Activated CD4-positive, alpha-beta T cell treated with anti-CD3 and anti-CD28 coated beads, Interleukin-2, Interleukin-4, amounts not matched to agents 100 ng/mL and 50 ng/mL, durations not matched to agents 16 hours and 8 hours (primary cell): Measurements from ENCODE around the gene PRELID2.
"Not testable (repeated sequence)": the region's sequence is repeated elsewhere in the genome, so short reads cannot be mapped to it uniquely, and the experiment has no call there.

Experiments
- DNase-seq: peaks from one replicate; pipeline ENCODE4 v3.0.0-alpha.2; 2020; ENCODE audit warnings: low spot score

The PRELID2 gene

DNA sequence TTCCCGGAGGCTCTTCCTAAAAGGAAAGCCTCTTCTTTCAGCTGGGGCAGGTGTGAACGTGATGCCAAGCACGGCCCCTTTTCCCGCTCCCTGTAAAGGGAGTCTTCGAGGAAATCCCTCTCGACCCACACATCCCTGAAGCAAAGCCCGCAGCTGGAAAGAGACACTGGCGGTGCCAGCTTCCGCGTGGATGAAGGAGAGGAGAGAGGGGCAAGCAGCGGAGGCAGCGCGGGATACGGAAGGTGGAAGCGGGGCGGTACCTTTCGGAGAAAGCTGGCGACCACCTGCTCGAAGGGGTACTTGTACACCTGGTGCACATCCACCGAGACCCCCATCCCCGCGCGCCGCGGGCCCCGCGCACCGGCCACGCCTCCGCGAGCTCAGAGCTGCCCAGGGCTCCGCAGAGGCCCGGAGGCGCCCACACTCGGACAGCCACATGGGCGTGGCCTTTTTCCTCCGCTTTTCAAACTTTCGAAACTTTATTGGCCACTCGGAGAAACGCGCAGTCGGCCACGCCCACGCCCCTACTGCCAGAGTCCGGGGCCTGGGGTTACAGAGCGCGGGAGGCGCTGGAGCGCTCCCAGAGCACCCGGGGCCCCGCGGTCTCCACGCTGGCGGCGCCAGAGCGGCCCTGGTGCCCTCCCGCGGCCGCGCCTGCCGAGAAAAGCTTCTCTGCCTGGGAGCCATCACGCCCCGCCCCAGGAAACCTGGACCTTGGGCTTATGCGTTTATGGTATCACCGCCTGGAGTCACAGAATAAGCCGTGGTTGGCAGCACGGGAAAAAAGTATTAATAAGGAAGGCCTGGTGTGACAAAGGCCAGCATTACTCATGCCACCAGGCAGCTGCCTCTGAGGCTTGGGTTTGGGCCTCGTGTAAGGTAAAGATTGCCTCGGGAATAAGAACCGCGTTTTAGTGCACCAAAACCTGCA, at the start of gene PRELID2:
TSS of gene PRELID2 (minus strand) at position 426 of the 931 bp plus-strand sequence. CDS start at position 335, 91 bp downstream.
- peak; percentile 65 for DNase-seq

DNA sequence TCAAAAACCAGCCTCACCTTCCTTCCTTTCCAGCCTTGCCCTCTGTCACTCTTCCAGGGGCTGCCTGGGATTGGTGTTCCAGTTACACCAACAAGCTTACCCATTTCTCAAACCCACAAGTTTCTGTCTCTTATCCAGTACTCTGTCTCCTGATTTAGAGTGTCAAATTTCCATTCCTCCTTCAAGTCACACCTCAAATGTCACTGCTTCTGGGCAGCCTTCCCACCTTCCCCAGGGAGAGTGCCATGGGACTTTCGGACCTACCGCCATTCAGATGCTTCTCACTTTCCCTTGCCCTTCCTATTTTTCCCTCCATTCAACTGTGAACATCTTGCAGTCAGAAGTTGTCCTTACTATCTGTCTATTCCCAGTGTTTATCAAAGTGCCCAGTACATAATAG, 39.6 kb upstream of the PRELID2 start:
- DNase-seq = no peak

DNA sequence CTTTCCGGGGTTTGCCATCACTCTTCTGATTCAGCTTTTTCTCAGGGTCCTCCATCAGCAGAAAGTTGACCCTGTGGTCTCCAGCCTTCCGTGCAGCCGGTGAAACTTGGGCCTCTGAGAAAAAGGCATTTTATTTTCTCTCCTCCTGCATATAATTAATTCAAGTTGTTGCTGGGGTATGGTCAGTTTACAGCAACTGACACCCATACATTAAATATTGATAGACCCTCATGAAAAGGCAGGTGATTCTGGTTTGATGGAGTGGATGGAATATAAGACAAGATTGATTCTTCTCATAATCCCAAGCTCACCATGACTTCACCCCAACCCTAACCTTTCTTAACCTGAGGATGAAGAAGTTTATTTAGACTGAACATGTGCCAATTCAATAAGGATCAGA, 37.8 kb upstream of the PRELID2 start, which contains the start of gene GRXCR2:
TSS of gene GRXCR2 (minus strand) at position 101 of the 400 bp plus-strand sequence. CDS start at position 55, 46 bp downstream.
- no peak for DNase-seq

DNA sequence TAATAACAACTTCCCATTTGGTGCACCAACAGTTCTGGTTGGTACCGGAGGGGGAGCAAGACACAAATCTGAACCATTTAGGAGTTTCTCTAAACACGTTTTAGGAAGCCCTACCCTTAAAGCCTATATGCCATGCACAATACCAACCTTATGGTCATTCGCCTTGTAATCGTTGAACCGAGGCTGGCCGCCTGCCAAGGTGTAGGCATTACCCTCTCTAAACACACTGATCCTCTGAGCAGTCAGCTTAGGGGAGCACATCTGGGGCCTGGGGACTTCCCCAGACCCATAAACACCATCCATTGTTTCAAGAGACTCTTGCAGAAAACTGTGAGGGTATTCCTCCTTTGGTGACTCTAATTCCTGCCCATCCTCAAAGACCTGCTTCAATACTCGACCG, 37.3 kb upstream of the PRELID2 start:
- DNase-seq = no peak

DNA sequence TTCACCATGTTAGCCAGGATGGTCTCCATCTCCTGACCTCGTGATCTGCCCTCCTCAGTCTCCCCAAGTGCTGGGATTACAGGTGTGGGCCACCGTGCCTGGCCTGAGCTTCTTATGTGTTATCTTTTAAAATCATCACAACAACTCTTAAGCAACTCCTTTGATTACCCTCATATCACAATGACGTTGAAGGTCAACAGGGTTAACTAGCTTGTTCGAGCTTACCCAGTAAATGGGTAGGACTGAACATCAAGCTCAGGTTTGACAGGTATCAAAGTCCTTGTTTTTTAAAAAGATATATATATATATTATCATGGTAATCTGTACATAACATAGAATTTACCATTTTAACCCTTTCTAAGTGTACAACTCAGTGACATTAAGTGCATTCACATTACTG, 34.6 kb upstream of the PRELID2 start:
- no peak for DNase-seq

DNA sequence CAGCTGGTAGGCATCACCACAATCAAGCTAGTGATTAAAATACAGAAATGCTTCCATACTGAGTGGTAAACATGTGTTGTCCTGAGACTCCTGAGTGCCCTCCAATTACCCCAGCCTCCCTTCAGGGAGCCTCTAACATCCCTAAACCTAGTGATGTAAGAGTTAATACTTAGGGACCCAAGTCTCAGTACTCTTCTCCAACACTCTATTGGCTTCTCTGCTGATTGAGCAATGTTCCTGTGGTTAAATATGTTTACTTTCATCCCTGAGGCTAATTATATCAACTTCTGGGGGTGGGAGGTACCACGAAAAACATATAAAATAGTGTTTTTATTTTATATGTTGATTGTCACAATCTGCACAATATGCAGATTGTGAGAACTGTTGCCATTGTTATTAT, 32.7 kb upstream of the PRELID2 start:
- DNase-seq = no peak

DNA sequence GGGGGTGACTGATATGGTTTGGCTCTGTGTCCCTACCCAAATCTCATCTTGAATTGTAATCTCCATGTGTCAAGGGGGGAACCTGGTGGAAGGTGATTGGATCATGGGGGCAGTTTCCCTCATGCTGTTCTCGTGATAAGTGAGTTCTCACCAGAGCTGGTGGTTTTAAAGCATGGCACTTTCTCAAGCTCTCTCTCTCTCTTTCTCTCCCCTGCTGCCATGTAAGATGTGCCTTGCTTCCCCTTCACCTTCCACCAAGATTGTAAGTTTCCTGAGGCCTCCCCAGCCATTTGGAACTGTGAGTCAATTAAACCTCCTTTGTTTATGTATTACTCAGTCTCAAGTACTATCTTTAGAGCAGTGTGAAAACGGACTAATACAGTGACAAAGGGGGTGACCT, 29.3 kb upstream of the PRELID2 start:
- DNase-seq = not testable (repeated sequence)

DNA sequence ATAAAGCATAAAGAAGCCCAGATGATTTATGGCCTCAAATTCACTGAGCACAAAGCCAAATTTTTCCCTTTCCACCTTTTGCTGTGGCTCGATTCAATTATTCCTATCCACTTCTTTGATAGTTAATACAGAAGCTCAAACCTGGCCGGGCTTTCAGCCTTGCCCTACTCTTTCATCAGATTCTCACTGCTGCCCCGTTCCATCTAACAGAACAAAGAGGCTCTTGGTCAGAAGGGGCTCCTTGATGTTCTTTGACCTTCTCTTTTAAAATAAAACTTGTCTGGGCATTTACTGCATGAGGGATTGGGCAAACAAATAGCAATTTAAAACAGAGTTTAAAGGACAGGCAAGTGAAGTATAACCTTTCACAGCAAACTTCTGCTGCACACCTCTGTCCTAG, 27.9 kb upstream of the PRELID2 start:
- DNase-seq = no peak

DNA sequence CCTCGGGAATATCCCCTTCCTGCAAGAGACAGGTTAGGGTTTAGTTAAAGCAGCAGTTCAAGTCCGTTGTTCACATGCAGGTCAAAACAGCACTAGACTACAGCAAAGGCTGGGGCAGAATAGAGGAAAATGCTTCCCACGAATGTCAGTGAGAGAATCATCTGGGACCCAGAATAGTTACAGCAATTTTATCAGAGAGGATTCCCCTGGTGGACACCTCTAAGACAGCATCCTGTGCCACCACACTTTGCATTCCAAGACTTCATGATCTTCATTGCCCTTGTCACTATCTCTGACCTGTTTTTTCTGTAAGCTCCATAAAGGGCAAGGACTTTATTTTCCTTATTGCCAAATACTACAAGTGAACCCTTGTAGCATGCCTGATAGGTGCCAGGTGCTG, 24.8 kb upstream of the PRELID2 start:
- DNase-seq = no peak

DNA sequence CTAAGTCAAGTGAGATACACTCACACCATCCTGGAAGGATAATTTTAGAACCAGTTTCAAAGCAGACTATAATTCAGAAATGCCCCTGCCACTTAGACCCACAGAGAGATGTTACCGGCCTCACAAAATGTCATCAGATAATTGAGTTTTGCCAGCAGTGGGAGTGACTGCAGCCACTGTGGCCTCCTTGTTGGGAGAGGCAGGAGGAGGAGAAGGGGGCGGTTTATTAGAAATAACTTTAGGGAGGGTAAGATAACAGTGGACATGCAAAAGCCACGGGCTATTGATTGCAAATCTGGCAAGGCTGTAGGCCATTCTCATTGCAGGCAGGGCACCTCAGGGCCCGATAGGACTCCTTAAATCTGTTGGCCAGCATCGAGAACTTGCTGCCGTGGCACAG, 24.3 kb upstream of the PRELID2 start:
- DNase-seq = no peak

DNA sequence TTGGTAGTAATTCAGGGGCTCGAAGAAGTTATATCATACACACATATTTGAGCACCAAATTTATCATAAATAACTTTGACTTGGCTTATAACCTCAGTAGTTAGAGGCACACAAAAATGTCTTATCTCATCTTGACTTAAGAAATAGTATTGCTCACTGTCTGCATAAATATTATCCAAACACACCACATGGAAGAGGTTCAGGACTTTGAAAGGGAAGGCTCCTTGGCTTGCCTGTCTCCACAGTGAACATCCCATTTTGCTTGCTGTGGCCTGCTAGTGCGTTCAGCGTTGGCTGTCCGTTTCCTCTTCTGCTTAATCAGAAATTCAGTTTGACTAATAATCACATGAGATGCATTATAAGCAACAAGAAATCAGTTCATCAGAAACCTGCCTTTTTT, 23.8 kb upstream of the PRELID2 start:
- DNase-seq = no peak

DNA sequence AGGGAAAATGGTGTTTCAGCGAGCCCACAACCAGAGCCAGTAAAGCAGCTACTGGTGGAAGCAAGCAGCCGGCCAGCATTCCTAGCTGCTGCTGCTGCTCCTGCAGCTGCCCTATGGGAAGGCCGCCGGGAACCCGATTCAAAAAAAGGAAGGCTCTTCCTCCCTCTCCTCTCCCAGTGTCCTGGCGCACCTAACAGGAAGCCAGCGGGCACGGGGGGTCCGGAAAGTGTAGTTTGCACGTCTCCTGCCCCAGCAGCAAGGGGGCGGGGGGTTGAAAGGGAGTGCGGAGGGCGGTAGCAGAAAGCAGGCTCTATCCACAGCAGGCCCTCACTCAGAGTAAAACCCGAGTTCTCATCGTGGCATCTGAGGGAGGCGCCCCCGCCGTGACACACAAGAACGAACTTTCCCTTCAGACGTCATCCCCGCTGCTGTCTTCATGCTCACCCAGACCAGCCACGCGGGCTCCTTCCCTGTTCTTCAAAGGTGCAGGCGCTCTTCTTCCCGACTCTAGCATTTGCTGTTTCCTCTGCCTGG, 21.2 kb upstream of the PRELID2 start:
- DNase-seq = peak; percentile 12

DNA sequence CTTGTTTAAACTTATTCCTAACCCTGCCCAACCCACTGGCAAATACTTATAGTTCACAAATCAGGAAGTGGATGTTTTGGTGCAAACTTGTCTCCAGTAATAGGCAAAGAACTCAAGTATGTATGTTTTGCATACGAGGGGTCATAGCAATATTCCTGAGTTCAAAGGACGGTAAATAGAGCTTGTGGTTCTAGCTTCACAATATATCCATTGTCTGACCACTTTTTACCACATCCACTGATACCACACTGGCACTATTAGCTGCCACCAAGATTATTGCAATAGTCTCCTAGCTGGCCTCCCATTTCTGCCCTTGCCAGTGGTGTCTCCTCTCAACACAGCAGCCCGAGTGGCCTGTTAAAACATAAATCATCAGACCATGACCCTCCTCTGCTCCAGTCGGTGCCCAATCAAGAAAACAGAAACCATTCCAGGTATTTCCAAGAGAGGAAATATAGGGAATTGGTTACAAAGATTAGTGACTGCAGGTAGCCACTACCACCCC, 20.7 kb upstream of the PRELID2 start:
- no peak for DNase-seq

DNA sequence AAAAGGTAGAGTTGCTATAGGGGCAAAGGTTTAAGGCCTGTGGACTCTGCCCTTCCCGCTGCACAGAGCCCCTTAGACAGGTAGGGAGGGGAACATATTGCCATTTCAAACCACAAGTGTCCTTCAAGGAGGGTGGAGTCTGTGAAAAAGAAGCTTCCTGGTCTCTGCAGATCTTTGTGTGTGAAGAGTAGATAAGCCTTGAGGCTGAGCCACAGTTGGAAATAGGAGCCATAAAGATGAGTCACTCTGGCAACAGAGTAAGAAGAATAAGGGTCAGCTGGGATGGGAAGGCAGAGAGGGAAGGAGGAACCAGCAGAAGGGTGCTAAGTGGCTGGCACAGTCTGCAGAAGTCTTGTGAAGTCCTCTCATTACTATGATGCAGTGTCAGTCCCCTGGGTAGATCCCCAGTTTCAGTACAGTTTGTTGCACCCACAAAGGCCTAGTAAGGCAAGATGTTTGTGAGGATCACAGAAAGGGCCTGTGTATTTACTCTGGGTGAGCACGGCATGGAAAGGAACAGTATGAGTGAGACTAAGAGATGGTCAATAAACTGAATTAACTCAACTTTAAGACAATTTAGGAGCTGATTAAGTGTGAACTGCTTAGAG, 19.6 kb upstream of the PRELID2 start:
- DNase-seq = no peak

DNA sequence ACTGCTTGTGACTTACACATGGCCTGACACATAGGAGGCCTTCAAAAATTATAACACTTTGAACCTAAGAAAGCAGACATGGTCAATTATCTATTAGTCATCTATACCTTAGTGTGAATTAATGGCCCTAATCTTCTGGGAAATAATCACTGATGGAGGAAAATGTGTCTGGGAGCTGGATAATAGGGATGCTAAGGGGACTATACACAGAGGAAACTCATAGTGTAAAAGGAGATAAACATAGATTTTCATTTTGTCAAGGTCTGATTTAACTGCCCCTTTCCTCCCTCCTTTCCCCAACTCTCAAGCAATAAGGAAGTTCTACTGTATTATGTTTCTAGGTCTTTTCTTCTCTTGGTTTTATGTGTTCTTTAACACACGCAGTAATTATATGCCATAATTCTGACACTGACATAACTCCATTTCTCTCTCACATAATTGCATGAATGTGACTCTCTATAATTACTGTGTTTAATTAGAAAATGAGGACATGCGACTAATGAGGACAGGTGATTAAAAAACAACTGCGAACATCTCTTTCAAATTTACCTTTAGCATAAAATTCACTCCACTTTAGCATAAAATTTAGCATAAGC, 18.7 kb upstream of the PRELID2 start:
- no peak for DNase-seq

DNA sequence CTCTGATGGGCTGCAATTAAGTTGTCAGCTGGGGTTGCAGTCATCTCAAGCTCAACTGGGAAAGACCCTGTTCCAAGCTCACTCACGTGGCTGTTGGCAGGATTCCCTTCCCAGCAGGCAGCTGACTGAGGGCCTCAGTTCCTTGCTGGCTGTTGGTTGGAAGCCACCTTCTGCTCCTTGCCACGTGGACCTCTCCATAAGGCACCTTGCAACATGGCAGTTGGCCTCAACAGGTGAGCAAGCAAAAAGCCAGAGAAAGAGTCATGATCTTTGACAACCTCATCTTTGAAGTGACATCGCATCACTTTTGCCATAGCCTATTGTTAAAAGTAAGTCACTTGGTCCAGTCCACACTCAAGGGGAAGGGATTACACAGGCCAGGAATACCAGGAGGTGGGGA, 17.8 kb upstream of the PRELID2 start:
- DNase-seq = no peak

DNA sequence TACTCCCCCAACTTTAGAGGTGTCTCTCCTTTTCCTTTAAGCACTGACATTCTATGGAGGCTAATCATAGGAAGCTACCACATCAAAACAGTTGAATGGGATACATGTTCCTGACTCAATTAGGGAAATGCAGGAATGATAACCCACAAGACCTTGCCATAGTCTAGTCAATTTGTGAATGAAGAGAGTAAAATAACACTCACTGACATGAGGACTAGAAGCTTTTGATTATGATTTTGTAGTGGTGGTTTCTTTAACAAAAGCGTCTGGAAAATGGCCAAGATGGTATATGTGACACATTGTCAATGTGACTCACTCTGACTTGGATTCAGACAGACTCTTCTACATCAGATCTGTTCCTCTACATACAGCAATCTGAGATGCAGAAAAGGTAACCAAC, 13.7 kb upstream of the PRELID2 start:
- no peak for DNase-seq

DNA sequence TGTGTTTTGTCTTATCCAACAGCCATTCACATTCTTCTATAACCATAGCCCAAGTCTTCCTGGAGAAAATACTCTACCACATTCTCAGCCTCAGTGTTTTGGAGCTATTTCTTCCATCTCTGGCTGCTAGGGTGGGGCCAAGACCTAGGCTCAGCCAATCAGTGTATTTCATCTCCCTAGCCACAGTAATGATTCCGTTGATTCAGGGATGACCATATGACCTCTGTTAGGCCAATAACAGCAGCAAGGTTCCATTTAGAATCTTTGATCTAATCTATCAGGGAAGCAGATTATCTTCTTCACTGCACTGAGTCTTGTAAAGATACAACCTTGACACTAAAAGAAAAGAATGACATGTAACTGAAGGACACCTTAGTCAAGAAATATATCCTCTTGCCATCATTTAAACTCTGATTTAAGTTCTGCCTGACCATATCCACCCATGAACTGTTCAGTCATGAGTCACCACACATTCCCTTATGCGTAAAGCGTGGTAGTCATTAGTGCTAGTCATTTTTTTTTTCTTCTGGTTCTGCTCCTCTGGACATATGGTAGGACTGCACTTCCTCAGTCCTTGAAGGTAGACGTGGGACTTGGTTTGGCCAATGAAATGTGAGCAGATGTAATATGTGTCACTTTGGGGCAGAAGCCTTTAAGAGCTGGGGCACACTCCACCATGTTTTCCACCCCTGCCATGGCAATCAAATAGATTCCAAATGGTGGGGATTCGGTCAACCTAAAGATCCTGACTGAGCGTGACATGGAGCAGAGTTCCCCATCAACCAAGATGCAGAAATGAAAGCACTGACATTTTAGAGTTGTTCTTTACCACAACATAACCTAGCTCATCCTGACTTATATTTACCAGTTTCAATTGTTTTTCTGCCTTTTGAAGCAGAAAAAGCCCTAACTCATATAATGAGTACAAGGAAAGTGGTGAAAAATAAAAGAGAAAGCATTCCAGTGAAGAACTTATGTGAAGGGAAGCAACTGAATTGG, 12.7 kb upstream of the PRELID2 start:
- no peak for DNase-seq

DNA sequence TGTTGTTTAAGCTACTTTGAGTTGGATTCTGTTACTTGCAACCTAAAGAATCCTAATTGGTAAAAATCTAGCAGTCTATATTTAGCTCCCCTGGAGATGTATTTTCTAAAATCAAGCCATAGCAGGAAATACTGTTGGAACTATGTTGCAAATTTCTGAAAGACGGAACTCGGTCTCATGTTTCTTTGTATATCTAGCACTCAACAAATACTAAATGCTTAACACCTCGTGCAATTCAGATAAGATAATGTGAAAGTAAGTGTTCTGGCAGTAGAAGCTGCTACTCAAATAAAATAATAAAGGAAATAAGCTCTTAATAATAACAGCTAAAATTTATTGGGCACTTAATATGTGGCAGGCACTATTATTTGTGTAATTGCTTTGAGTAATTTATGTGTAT, 10.9 kb upstream of the PRELID2 start:
- no peak for DNase-seq

DNA sequence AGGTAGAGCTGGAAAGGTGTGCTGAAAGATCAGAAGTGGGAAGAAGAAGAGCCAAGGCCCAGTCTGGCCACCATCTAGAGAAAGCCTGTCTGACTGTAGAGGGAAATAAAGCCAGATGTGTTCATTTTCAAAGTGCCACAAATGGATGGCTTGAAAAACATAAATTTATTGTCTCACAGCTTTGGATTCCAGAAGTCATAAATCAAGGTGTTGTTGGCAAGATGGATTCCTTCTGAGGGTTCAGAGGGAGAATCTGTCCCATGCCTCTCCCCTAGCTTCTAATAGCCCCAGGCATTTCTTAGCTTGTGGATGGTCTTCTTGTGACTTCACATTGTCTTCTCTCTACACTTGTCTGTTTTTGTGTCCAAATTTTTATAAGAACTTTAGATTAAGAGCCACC, 6.2 kb upstream of the PRELID2 start:
- DNase-seq = no peak

DNA sequence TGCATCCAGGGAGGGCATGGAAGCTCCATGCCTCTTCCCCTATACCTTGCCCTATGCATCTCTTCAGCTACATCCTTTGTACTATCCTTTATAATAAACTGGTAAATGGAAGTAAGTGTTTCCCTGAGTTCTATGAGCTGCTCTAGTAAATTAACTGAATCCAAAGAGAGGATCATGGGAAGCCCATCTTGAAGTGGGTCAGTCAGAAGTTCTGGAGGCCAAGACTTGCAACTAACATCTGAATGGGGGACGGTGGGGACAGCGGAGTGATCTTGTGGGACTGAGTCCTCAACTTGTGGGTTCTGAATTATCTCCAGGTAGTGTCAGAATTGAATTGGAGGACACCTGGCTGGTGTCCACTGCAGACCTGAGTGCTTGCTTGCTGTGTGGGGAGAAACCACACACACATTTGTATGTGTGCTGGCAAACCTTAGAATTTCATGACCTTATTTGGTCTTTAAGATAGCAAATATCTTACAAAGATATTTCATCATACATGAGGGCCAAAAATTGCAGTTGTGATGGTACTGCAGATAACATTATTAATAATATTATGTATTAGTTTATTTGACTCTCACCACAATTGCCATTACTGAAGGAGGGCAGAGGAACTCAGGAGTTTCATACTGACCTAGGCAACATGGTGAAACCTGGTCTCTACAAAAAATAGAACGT, 5.5 kb upstream of the PRELID2 start:
- DNase-seq = no peak
